Left colon (tissue), 2 donors: ENCODE data around the gene SRP14. TPM values are rescaled to one million over a fixed set of nuclear protein-coding genes. Genes with fewer than 3 reads are reported as not detected.

Experiments used
- ATAC-seq: fragments of 200-7000 bp; cut with Tn5 transposase; one replicate; pipeline ENCODE4 v1.9.1; 2020; ENCODE audit warnings: mild to moderate bottlenecking, moderate library complexity
- DNase-seq, 2 donors: peaks; one replicate each; pipeline ENCODE4 v3.0.0-alpha.2; 2020
- intact Hi-C, 2 donors: fragments of 100-400 bp; cut with DNase I in 1 of 2; cut with micrococcal nuclease in 1 of 2; formaldehyde crosslinking; loops; one replicate each; pipeline versions ENCODE4 v1.11.2 to v1.14.0; 2022; cut with DNase I, micrococcal nuclease
- total RNA-seq, 2 donors: library from RNA; stranded (reverse); fragmentation: NEBNext Ultra II Directional; extraction: Animal tissue kit (Norgen Biotek cat#: 25700); gene quantifications; one replicate each; pipeline ENCODE4 v1.2.1, GENCODE V29; 2021
- donor health status: DM: no; HTN: no; CAD: no.
- donor health status: DM: yes; HTN: yes; CAD: no.

Gene SRP14
- total RNA-seq, 2 donors from 2014 or later: 144 to 153 TPM

GRCh38 chr15:40053831-40054604 lies 15.0 kb upstream of the SRP14 start:
- ATAC-seq (no peak), DNase-seq (peak in 1 of 2 donors; percentile 26)
- intact Hi-C loops: no loop called here

- ATAC-seq (peak; percentile 50), DNase-seq (peak in 1 of 2 donors; percentile 29)
- intact Hi-C loops: no loop called here
These were observed 14.3 kb upstream of the SRP14 start for GRCh38 chr15:40053079-40053830.

- peak; percentile 64 to 87 for DNase-seq
- intact Hi-C loops: no loop called here
- peak; percentile 78 for ATAC-seq
These were observed 13.6 kb upstream of the SRP14 start for GRCh38 chr15:40052604-40053003.

- intact Hi-C loops: no loop called here
- peak; percentile 68 for ATAC-seq
- DNase-seq: peak; percentile 47 to 68
These were observed 12.8 kb upstream of the SRP14 start for GRCh38 chr15:40051616-40052415.

- DNase-seq (no peak), ATAC-seq (no peak)
- intact Hi-C loops: no loop called here
These were observed 11.9 kb upstream of the SRP14 start for GRCh38 chr15:40050788-40051470.

- no peak for ATAC-seq
- intact Hi-C loops: loop anchor here in 1 of 2 donors (5.0 kb wide), 1 partner anchor 58 kb away; the partner anchor contains the start of gene BMF
- no peak for DNase-seq
These were observed 10.0 kb upstream of the SRP14 start for GRCh38 chr15:40048926-40049475.

- DNase-seq (peak in 1 of 2 donors; percentile 60), ATAC-seq (no peak)
These were observed 9.3 kb upstream of the SRP14 start for GRCh38 chr15:40048211-40048792.

GRCh38 chr15:40047415-40048210 lies 8.6 kb upstream of the SRP14 start:
- peak; percentile 40 for ATAC-seq
- intact Hi-C loops: loop anchor here in 1 of 2 donors (5.0 kb wide), 1 partner anchor 60 kb away; the partner anchor contains the start of gene BMF
- peak; percentile 71 for DNase-seq

More at GRCh38 chr15:40048211-40048792, 9.3 kb upstream of the SRP14 start:
- intact Hi-C loops: loop anchor here in 1 of 2 donors (5.0 kb wide), 1 partner anchor 59 kb away; the partner anchor contains the start of gene BMF

GRCh38 chr15:40046721-40047414 lies 7.9 kb upstream of the SRP14 start:
- intact Hi-C loops: loop anchor here in 1 of 2 donors (5.0 kb wide), 1 partner anchor 60 kb away; the partner anchor contains the start of gene BMF
- ATAC-seq: peak; percentile 45
- no peak for DNase-seq

- no peak for ATAC-seq
- DNase-seq: no peak
- intact Hi-C loops: loop anchor here in 1 of 2 donors (5.0 kb wide), 1 partner anchor 62 kb away; the partner anchor contains the start of gene BMF
These were observed 6.7 kb upstream of the SRP14 start for GRCh38 chr15:40045572-40046217.

GRCh38 chr15:40044717-40045571 lies 6.0 kb upstream of the SRP14 start:
- intact Hi-C loops: loop anchor here in 1 of 2 donors (5.0 kb wide), 2 partner anchors 62 to 232 kb away; partner anchors contain the start of gene BMF
- peak; percentile 89 to 95 for DNase-seq
- peak; percentile 85 for ATAC-seq

- no peak for ATAC-seq
- DNase-seq: no peak
- intact Hi-C loops: loop anchor here in 1 of 2 donors (5.0 kb wide), 1 partner anchor 233 kb away; no protein-coding TSS in a partner anchor
These were observed 5.1 kb upstream of the SRP14 start for GRCh38 chr15:40043927-40044716.

- intact Hi-C loops: loop anchor here in 1 of 2 donors (5.0 kb wide), 1 partner anchor 234 kb away; no protein-coding TSS in a partner anchor
- no peak for ATAC-seq
- DNase-seq: no peak
These were observed 3.9 kb upstream of the SRP14 start for GRCh38 chr15:40042791-40043320.
